HG03432 (cell line): ENCODE results near the gene KITLG.
"Not testable (repeated sequence)": the region's sequence is repeated elsewhere in the genome, so short reads cannot be mapped to it uniquely, and the experiment has no call there.

Source experiments
- ATAC-seq: cut with Tn5 transposase; IDR thresholded peaks from one replicate; pipeline ENCODE4 v1.9.1; 2021; ENCODE audit warnings: mild to moderate bottlenecking, moderate library complexity; ENCODE audit not compliant: unreplicated experiment

Gene KITLG

GRCh38 chr12:88544991-88545980, 35.0 kb downstream of the KITLG start:
- ATAC-seq, result no peak

GRCh38 chr12:88539893-88540292, 40.4 kb downstream of the KITLG start:
- ATAC-seq, result no peak

- ATAC-seq, result no peak
These were observed 41.6 kb downstream of the KITLG start for GRCh38 chr12:88538697-88539096.

GRCh38 chr12:88538250-88538649, 42.0 kb downstream of the KITLG start:
- ATAC-seq, result no peak

GRCh38 chr12:88530868-88531267, 49.4 kb downstream of the KITLG start:
- no peak for ATAC-seq

- ATAC-seq, result no peak
These were observed 50.5 kb downstream of the KITLG start for GRCh38 chr12:88529531-88530488.

- ATAC-seq, result no peak
These were observed 57.3 kb downstream of the KITLG start for GRCh38 chr12:88522961-88523360.

GRCh38 chr12:88520436-88520820, 59.8 kb downstream of the KITLG start:
- ATAC-seq, result no peak

GRCh38 chr12:88519802-88520435, 60.4 kb downstream of the KITLG start:
- no peak for ATAC-seq

GRCh38 chr12:88518863-88519403, 61.3 kb downstream of the KITLG start:
- no peak for ATAC-seq

- ATAC-seq, result no peak
These were observed 63.5 kb downstream of the KITLG start for GRCh38 chr12:88516811-88517210.

- no peak for ATAC-seq
These were observed 69.4 kb downstream of the KITLG start for GRCh38 chr12:88510843-88511242.

GRCh38 chr12:88509851-88510250, 70.4 kb downstream of the KITLG start:
- no peak for ATAC-seq

GRCh38 chr12:88509347-88509746, 70.9 kb downstream of the KITLG start:
- no peak for ATAC-seq

GRCh38 chr12:88507851-88508250, 72.4 kb downstream of the KITLG start:
- not testable (repeated sequence) for ATAC-seq

- ATAC-seq, result no peak
These were observed 73.0 kb downstream of the KITLG start for GRCh38 chr12:88507270-88507669.

- no peak for ATAC-seq
These were observed 74.6 kb downstream of the KITLG start for GRCh38 chr12:88505696-88506095.

GRCh38 chr12:88503281-88503703, 77.0 kb downstream of the KITLG start:
- ATAC-seq, result no peak

GRCh38 chr12:88501972-88502938, 78.0 kb downstream of the KITLG start:
- ATAC-seq, result no peak
